Activated gamma-delta T cell treated with anti-CD3 and anti-CD28 coated beads, Interleukin-2, amount 50 U/mL, for 16 hours (primary cell): ENCODE results near the gene TRAF2.

Experiments
- DNase-seq: peaks from one replicate; pipeline ENCODE4 v3.0.0-alpha.2; 2020; ENCODE audit warnings: low read depth

The TRAF2 gene

GRCh38 chr9:136937186-136938001 is 51.1 kb downstream of the TRAF2 start:
- DNase-seq = no peak

- DNase-seq = no peak
These were observed 53.2 kb downstream of the TRAF2 start for GRCh38 chr9:136939431-136939995.

- DNase-seq = no peak
These were observed 53.7 kb downstream of the TRAF2 start for GRCh38 chr9:136939996-136940525.

GRCh38 chr9:136940526-136941230 is 54.4 kb downstream of the TRAF2 start:
- DNase-seq = no peak

- DNase-seq = no peak
These were observed 55.2 kb downstream of the TRAF2 start for GRCh38 chr9:136941231-136942111.

GRCh38 chr9:136942112-136942880 is 56.0 kb downstream of the TRAF2 start:
- DNase-seq = no peak

- no peak for DNase-seq
These were observed 56.5 kb downstream of the TRAF2 start for GRCh38 chr9:136942881-136943230.

- no peak for DNase-seq
These were observed 57.2 kb downstream of the TRAF2 start for GRCh38 chr9:136943291-136944211.

GRCh38 chr9:136944212-136944518 is 57.8 kb downstream of the TRAF2 start:
- no peak for DNase-seq

GRCh38 chr9:136944519-136945332 is 58.4 kb downstream of the TRAF2 start, which contains the start of the genes C8G and FBXW5:
TSS of gene C8G (plus strand) at chr9:136945243. CDS start at chr9:136945321, 78 bp downstream.
TSS of gene FBXW5 (minus strand) at chr9:136944738. CDS start at chr9:136944083, 655 bp downstream.
- peak; percentile 89 for DNase-seq

GRCh38 chr9:136945333-136946227 is 59.3 kb downstream of the TRAF2 start:
- no peak for DNase-seq

- DNase-seq = no peak
These were observed 60.1 kb downstream of the TRAF2 start for GRCh38 chr9:136946228-136947027.

- no peak for DNase-seq
These were observed 60.9 kb downstream of the TRAF2 start for GRCh38 chr9:136947028-136947891.

- DNase-seq = no peak
These were observed 61.7 kb downstream of the TRAF2 start for GRCh38 chr9:136947955-136948510.

- DNase-seq = no peak
These were observed 63.0 kb downstream of the TRAF2 start for GRCh38 chr9:136949239-136949816.
